GM15510 (cell line): ENCODE data around the gene RGS2.

ENCODE experiments used
- POLR2A ChIP-seq: IDR thresholded peaks from 3 replicates; pipeline ENCODE4 v1.6.1; 2011; ENCODE audit warnings: borderline replicate concordance; ENCODE audit not compliant: insufficient read length; ENCODE audit errors: extremely low read depth

The RGS2 gene

GRCh38 chr1:192786576-192786975, 22.3 kb upstream of the RGS2 start:
- no peak for TF ChIP-seq POLR2A

- TF ChIP-seq POLR2A = no peak
These were observed 20.8 kb upstream of the RGS2 start for GRCh38 chr1:192787914-192788585.

- TF ChIP-seq POLR2A = no peak
These were observed 19.0 kb upstream of the RGS2 start for GRCh38 chr1:192789871-192790270.

GRCh38 chr1:192792628-192793027, 16.2 kb upstream of the RGS2 start:
- no peak for TF ChIP-seq POLR2A

- TF ChIP-seq POLR2A = no peak
These were observed 14.7 kb upstream of the RGS2 start for GRCh38 chr1:192793983-192794767.

- TF ChIP-seq POLR2A = no peak
These were observed 14.1 kb upstream of the RGS2 start for GRCh38 chr1:192794768-192795035.

- TF ChIP-seq POLR2A = no peak
These were observed 12.8 kb upstream of the RGS2 start for GRCh38 chr1:192795916-192796618.

- TF ChIP-seq POLR2A = no peak
These were observed 11.7 kb upstream of the RGS2 start for GRCh38 chr1:192797143-192797542.

GRCh38 chr1:192797891-192798290, 10.9 kb upstream of the RGS2 start:
- TF ChIP-seq POLR2A = no peak

- TF ChIP-seq POLR2A = no peak
These were observed 7.4 kb upstream of the RGS2 start for GRCh38 chr1:192801451-192801850.

GRCh38 chr1:192802406-192802805, 6.4 kb upstream of the RGS2 start:
- TF ChIP-seq POLR2A = no peak

- no peak for TF ChIP-seq POLR2A
These were observed 5.3 kb upstream of the RGS2 start for GRCh38 chr1:192803501-192803900.

GRCh38 chr1:192805832-192806323, 3.0 kb upstream of the RGS2 start:
- TF ChIP-seq POLR2A = no peak

- TF ChIP-seq POLR2A = no peak
These were observed 1.4 kb upstream of the RGS2 start for GRCh38 chr1:192807211-192808162.
